OCI-LY3 (cell line): Measurements from ENCODE around the gene KDM4C.

Source experiments
- H2AFZ ChIP-seq: fragments of 200-600, 300-600 bp; shearing (Covaris generic); 2 replicates; pipeline ENCODE4 v1.6.0; 2014; ENCODE audit warnings: antibody characterized with exemption, low read depth, low read length
- H3K27ac ChIP-seq: fragments of 200-600, 300-600 bp; sonication (generic); 2 replicates; pipeline ENCODE4 v1.5.1; 2014; ENCODE audit warnings: mild to moderate bottlenecking, low read length, moderate library complexity, mixed read lengths
- H3K27me3 ChIP-seq: fragments of 200-600, 300-600 bp; sonication (generic); 2 replicates; pipeline ENCODE4 v1.6.1; 2014; ENCODE audit warnings: low read depth, low read length, mixed read lengths
- H3K36me3 ChIP-seq: fragments of 200-600, 300-600 bp; sonication (generic); replicated peaks from 2 replicates; pipeline ENCODE3; 2014; ENCODE audit warnings: low read depth, low read length, mixed read lengths
- H3K4me1 ChIP-seq: fragments of 300-600, 200-600 bp; sonication (generic); 2 replicates; pipeline ENCODE4 v1.6.1; 2014; ENCODE audit warnings: low read length, mixed read lengths
- H3K4me2 ChIP-seq: fragments of 200-600, 300-600 bp; sonication (generic); 2 replicates; pipeline ENCODE4 v1.6.1; 2014; ENCODE audit warnings: low read length, mixed read lengths
- H3K4me3 ChIP-seq: fragments of 300-600, 200-600 bp; sonication (generic); 2 replicates; pipeline ENCODE4 v1.5.1; 2014; ENCODE audit warnings: antibody characterized with exemption, mild to moderate bottlenecking, low read length, moderate library complexity
- H3K79me2 ChIP-seq: fragments of 300-600, 200-600 bp; shearing (Covaris generic); 2 replicates; pipeline ENCODE4 v1.6.1; 2014; ENCODE audit warnings: mild to moderate bottlenecking, low read length, mixed read lengths
- H3K9ac ChIP-seq: fragments of 300-600, 200-600 bp; shearing (Covaris generic); 2 replicates; pipeline ENCODE4 v1.6.0; 2014; ENCODE audit warnings: mild to moderate bottlenecking, low read length, moderate library complexity
- H3K9me3 ChIP-seq: fragments of 200-600, 300-600 bp; shearing (Covaris generic); 2 replicates; pipeline ENCODE4 v1.6.1; 2014; ENCODE audit warnings: low read length, mixed read lengths; ENCODE audit not compliant: insufficient read depth
- H4K20me1 ChIP-seq: fragments of 200-600, 300-600 bp; sonication (generic); 2 replicates; pipeline ENCODE4 v1.6.1; 2016; ENCODE audit warnings: low read length, mixed read lengths; ENCODE audit not compliant: insufficient read depth
- CTCF ChIP-seq: fragments of 200-600, 300-600 bp; sonication (generic); IDR thresholded peaks from 2 replicates; pipeline ENCODE4 v1.5.1; 2014; ENCODE audit warnings: antibody characterized with exemption, low read length, low read depth
- EZH2phosphoT487 ChIP-seq: fragments of 200-600 bp; shearing (Covaris generic); IDR thresholded peaks from 2 replicates; pipeline ENCODE4 v1.6.1; 2018; ENCODE audit warnings: antibody characterized with exemption, mixed run types, low read depth

Gene KDM4C

DNA sequence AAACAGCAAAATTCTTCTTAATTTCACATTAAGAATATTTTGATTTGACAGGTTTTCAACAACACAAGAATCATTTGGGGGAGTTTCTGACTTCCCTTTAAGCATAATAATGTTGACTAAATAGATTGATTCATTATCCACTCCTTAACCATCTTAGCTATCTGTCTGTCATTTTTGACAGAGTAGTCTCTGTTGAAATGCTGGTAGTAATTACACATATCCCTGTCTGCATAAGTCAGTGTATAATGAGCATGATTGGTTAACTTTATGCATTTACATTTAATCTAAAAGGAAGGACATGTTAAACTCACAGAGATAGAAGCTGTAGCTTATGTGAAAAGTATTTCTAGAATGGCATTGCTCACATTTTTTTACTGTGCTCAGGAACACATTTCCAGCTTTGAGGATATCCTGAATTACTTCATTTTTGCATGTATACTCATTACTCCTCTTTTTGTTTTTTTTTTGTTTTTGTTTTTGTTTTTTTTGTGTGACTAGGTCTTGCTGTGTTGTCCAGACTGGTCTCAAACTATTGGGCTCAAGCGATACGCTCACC, 385.9 kb downstream of the KDM4C start:
- H3K36me3 ChIP-seq, result no peaks in the 10 kb centered on the region
- no peaks in the 10 kb centered on the region for H3K9me3 ChIP-seq
- H3K27ac ChIP-seq, result no peak overlapping the region
- no peak overlapping the region for H3K4me2 ChIP-seq
- no peaks in the 10 kb centered on the region for H3K79me2 ChIP-seq
- TF ChIP-seq EZH2phosphoT487, result no peak
- no peak for TF ChIP-seq CTCF
- no peak overlapping the region for H2AFZ ChIP-seq
- no peaks in the 10 kb centered on the region for H3K27me3 ChIP-seq
- no peak overlapping the region for H3K4me3 ChIP-seq
- no peaks in the 10 kb centered on the region for H4K20me1 ChIP-seq
- no peak overlapping the region for H3K9ac ChIP-seq
- no peaks in the 10 kb centered on the region for H3K4me1 ChIP-seq

DNA sequence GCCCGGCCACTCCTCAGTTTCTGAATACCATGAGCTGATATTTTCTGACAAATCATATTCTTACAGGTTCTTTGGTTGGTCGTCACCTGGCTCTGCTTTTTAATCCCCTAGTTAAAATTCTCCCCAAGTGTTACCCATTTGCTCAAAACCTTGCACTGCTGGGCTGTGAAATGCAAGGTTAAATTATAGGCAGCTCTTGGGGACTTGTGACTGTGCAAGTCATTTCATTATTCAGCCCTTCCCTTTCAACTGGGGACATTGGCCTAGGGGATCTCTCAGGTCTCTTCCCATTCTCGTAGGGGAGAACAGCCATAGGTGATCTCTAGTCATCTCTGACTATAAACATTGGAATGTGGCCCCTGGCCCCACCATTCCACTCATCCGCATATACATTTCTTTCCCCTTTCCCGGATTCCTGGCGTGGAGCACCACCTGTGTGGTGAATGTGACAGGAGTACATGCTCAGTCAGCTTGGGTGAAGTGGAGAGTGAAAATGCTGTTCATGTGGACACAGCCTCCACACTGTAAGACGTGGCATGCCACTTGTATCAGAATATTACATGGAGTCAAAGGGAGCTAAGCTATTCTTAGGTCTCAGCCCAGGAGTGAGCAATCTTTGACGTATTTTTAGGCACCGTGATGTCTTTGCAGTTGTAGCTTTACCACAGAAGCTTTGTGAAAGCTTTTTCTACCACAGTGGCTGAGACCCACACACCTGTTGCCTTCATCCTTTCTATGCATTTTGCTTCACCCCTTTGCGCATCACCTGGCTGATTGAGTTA, 386.7 kb downstream of the KDM4C start:
- no peak overlapping the region for H3K4me3 ChIP-seq
- no peak overlapping the region for H3K9ac ChIP-seq
- no peaks in the 10 kb centered on the region for H3K79me2 ChIP-seq
- H3K36me3 ChIP-seq, result no peaks in the 10 kb centered on the region
- no peaks in the 10 kb centered on the region for H3K9me3 ChIP-seq
- H2AFZ ChIP-seq, result no peak overlapping the region
- H3K4me2 ChIP-seq, result no peak overlapping the region
- H3K4me1 ChIP-seq, result no peaks in the 10 kb centered on the region
- H4K20me1 ChIP-seq, result no peaks in the 10 kb centered on the region
- H3K27ac ChIP-seq, result no peak overlapping the region
- TF ChIP-seq CTCF, result no peak
- TF ChIP-seq EZH2phosphoT487, result no peak
- no peaks in the 10 kb centered on the region for H3K27me3 ChIP-seq

DNA sequence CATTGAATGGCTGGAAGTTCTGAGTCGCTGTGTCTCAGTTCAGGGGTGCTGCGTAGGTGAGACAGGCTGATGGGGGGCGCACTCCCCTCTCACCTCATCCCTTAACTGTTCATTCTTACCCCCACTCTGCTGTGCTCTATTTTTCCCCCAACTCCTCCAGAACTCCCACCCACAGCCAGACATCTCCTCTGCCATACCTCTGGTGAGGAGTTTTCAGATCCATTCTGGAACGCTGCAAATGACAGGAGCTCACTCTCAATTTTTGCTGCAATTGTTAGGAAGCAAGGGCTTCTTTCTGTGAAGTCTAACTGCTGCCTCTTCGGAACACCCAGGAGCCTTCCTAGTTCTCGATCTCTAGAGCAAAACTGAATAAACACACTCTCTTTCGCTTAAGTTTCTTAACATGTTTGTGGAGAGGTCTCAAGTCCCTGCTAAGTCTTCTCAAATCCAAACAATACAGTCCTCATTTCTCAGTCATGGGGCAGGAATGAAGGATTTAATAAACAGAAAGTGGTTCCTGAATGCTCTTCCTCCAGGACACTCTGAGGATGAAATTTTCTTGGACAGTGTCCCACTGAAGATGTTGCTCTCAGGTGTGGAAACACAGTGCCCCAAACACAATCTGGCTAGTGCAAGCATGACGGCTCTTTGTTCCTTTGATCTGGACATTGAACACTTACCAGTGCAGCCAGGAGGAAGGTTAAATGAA, 387.7 kb downstream of the KDM4C start:
- no peak overlapping the region for H3K4me3 ChIP-seq
- TF ChIP-seq EZH2phosphoT487, result no peak
- TF ChIP-seq CTCF, result no peak
- H3K4me1 ChIP-seq, result peaks cover 3% of the 10 kb centered on the region; the same call in 1 of the 2 replicates
- H4K20me1 ChIP-seq, result no peaks in the 10 kb centered on the region
- H3K79me2 ChIP-seq, result no peaks in the 10 kb centered on the region
- no peak overlapping the region for H3K4me2 ChIP-seq
- no peaks in the 10 kb centered on the region for H3K27me3 ChIP-seq
- H3K27ac ChIP-seq, result no peak overlapping the region
- no peaks in the 10 kb centered on the region for H3K9me3 ChIP-seq
- H3K9ac ChIP-seq, result no peak overlapping the region
- no peak overlapping the region for H2AFZ ChIP-seq
- no peaks in the 10 kb centered on the region for H3K36me3 ChIP-seq

GRCh38 chr9:7146582-7146981, 388.8 kb downstream of the KDM4C start:
- Histone ChIP-seq H3K4me1 (peaks cover 3% of the 10 kb centered on the region; the same call in 1 of the 2 replicates), H4K20me1 (no peaks in the 10 kb centered on the region), H2AFZ (no peak overlapping the region), H3K36me3 (no peaks in the 10 kb centered on the region), H3K79me2 (no peaks in the 10 kb centered on the region), H3K9me3 (no peaks in the 10 kb centered on the region), H3K27ac (no peak overlapping the region), H3K4me2 (no peak overlapping the region), H3K4me3 (no peak overlapping the region), H3K27me3 (no peaks in the 10 kb centered on the region), H3K9ac (no peak overlapping the region)
- TF ChIP-seq EZH2phosphoT487 (no peak), CTCF (no peak)
